Fibroblast of skin of right quadriceps (primary cell): ENCODE results near the gene HEPN1.
"Not testable (repeated sequence)": the region's sequence is repeated elsewhere in the genome, so short reads cannot be mapped to it uniquely, and the experiment has no call there.

ENCODE experiments used
- DNase-seq: peaks from one replicate; pipeline ENCODE4 v3.0.0-alpha.2; 2013

Gene HEPN1

DNA sequence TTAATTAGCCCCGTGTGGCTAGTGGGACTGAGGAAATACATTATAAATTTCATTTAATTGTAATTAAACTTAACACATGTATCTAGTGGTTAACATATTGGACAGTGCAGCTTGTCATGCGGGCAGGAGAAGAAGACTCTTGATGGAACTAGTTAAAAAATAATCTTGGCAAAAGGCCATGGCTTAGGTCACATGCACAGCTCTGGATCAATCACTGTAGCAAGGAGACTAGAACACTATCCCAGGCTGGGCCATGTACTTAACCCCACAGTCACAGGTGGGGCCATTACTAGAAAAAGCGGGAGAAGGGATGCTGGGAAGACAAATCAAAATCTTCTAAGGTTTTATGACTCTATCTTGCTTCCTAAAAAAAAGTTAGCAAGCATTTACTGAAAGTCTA is 25.5 kb downstream of the HEPN1 start:
- DNase-seq, result no peak

DNA sequence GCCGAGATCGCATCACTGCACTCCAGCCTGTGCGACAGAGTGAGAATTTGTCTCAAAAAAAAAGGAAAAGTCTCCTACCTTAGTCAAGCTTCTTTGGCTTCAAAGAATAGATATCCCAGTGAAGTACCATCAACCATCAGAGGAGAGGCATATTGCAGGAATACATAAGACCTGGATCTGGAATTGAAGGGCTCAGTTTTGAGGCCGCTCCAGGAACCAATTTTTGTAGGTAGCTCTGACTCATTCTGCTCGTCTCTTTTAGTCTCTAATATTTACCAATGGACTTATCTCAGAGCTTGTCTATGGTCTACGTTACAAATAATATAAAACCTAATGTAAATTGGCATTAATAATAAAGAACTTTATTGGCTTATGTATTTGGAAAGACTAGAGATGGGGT is 26.8 kb downstream of the HEPN1 start:
- no peak for DNase-seq

- peak; percentile 38 for DNase-seq
Measured at GRCh38 chr11:124946735-124947141, 27.7 kb downstream of the HEPN1 start.

- DNase-seq, result no peak
Measured at GRCh38 chr11:124950601-124951330, 31.7 kb downstream of the HEPN1 start.

GRCh38 chr11:124951341-124951740 is 32.3 kb downstream of the HEPN1 start:
- DNase-seq, result no peak

- DNase-seq, result peak; percentile 98
Measured at GRCh38 chr11:124953753-124954589, 34.9 kb downstream of the HEPN1 start, which contains the start of gene CCDC15. TSS of gene CCDC15 (plus strand) at chr11:124954202. CDS start at chr11:124954733, 531 bp downstream.

GRCh38 chr11:124954590-124954955 is 35.5 kb downstream of the HEPN1 start:
- DNase-seq, result no peak

- DNase-seq, result no peak
Measured at GRCh38 chr11:124955035-124955434, 36.0 kb downstream of the HEPN1 start.

DNA sequence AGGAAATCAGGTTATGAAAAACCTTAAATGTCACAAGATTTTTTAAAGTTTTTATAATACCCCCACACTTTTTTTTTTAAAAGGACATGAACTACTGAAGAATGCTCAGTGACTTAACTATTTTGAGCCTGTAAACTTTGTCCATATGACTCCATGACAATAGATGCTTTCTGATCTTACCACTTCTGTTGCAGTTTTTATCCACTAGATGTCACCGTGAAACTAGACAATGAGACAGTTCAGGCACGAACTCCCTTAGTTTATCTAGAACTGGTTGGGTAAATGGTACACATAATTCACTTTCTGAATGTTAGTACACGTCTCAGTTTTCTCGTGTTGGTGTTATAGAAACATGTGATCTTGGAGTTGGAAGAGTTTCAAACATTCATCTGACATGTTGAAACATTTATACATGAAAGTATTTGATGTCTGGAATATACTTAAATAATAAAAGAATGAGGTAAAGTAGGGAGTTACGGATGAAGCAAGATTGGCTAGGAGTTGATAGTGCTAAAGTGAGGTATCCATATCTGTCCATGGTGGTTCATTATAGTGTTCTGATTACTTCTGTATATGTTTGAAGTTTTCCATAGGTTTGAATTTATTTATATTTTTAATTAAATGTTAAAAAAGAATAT is 43.0 kb downstream of the HEPN1 start:
- DNase-seq, result peak; percentile 75

DNA sequence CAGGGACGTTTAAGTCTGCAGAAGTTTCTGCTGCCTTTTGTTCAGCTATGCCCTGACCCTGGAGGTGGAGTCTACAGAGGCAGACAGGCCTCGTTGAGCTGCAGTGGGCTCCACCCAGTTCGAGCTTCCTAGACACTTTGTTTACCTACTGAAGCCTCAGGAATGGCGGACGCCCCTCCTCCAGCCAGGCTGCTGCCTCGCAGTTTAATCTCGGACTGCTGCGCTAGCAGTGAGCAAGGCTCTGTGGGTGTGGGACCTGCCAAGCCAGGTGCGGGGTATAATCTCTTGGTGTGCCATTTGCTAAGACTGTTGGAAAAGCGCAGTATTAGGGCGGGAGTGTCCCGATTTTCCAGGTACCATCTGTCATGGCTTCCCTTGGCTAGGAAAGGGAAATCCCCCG is 49.1 kb downstream of the HEPN1 start:
- not testable (repeated sequence) for DNase-seq
